DMS114 treated with DMSO at 0.1 percent for 48 hours (cell line): Measurements from ENCODE around the gene HRH2.
"Not testable (repeated sequence)": the region's sequence is repeated elsewhere in the genome, so short reads cannot be mapped to it uniquely, and the experiment has no call there.

Experiments used
- DNase-seq: peaks from one replicate; lab custom pipeline; 2025; ENCODE audit not compliant: unreplicated experiment; lab: John Stamatoyannopoulos, UW

Gene HRH2

GRCh38 chr5:175735701-175736100, 77.8 kb downstream of the HRH2 start:
- no peak for DNase-seq

- no peak for DNase-seq
These were observed 78.8 kb downstream of the HRH2 start for GRCh38 chr5:175736652-175737051.

- no peak for DNase-seq
These were observed 79.6 kb downstream of the HRH2 start for GRCh38 chr5:175737481-175737880.

GRCh38 chr5:175738126-175738525, 80.3 kb downstream of the HRH2 start:
- DNase-seq = no peak

- no peak for DNase-seq
These were observed 80.8 kb downstream of the HRH2 start for GRCh38 chr5:175738602-175739133.

- no peak for DNase-seq
These were observed 82.1 kb downstream of the HRH2 start for GRCh38 chr5:175740014-175740413.

GRCh38 chr5:175741556-175741955, 83.7 kb downstream of the HRH2 start:
- no peak for DNase-seq

- DNase-seq = no peak
These were observed 84.6 kb downstream of the HRH2 start for GRCh38 chr5:175742290-175742994.

- DNase-seq = no peak
These were observed 85.9 kb downstream of the HRH2 start for GRCh38 chr5:175743676-175744210.

- no peak for DNase-seq
These were observed 87.3 kb downstream of the HRH2 start for GRCh38 chr5:175745210-175745609.

- DNase-seq = no peak
These were observed 89.0 kb downstream of the HRH2 start for GRCh38 chr5:175746851-175747250.

- DNase-seq = no peak
These were observed 89.7 kb downstream of the HRH2 start for GRCh38 chr5:175747539-175748060.

- DNase-seq = no peak
These were observed 90.8 kb downstream of the HRH2 start for GRCh38 chr5:175748650-175749049.

- DNase-seq = no peak
These were observed 91.7 kb downstream of the HRH2 start for GRCh38 chr5:175749591-175749990.

GRCh38 chr5:175750511-175750931, 92.7 kb downstream of the HRH2 start:
- no peak for DNase-seq

- DNase-seq = no peak
These were observed 93.5 kb downstream of the HRH2 start for GRCh38 chr5:175751369-175751768.

GRCh38 chr5:175752826-175753535, 95.1 kb downstream of the HRH2 start:
- DNase-seq = no peak

- DNase-seq = no peak
These were observed 95.9 kb downstream of the HRH2 start for GRCh38 chr5:175753536-175754402.

- not testable (repeated sequence) for DNase-seq
These were observed 102.1 kb downstream of the HRH2 start for GRCh38 chr5:175759991-175760390.
